Neutrophil (primary cell): ENCODE results near the gene TREML1.

Experiments
- H3K27ac ChIP-seq: fragments of 200-600 bp; sonication (generic); 2 replicates; pipeline ENCODE4 v1.5.1; 2016; ENCODE audit warnings: mild to moderate bottlenecking, moderate library complexity
- H3K27me3 ChIP-seq: fragments of 200-600 bp; sonication (generic); 2 replicates; pipeline ENCODE4 v1.6.0; 2016; ENCODE audit warnings: mild to moderate bottlenecking
- H3K36me3 ChIP-seq: fragments of 200-600 bp; sonication (generic); 2 replicates; pipeline ENCODE4 v1.5.1; 2017
- H3K4me1 ChIP-seq, 2 experiments: fragments of 200-600 bp in 1 of 2; sonication (generic) in 1 of 2; 1 replicate in 1 of 2; 2 replicates in 1 of 2; pipeline versions ENCODE4 v1.5.1 to v1.6.1; 2013 to 2016; ENCODE audit warnings: low read depth in 1 of 2, low read length in 1 of 2, mild to moderate bottlenecking in 1 of 2, moderate library complexity in 1 of 2; ENCODE audit not compliant: control insufficient read depth in 1 of 2, insufficient read depth in 1 of 2
- H3K4me3 ChIP-seq, 2 experiments: fragments of 200-600 bp in 1 of 2; sonication (generic) in 1 of 2; 1 replicate in 1 of 2; 2 replicates in 1 of 2; pipeline ENCODE4 v1.5.1; 2013 to 2016; ENCODE audit warnings: low read depth in 1 of 2, low read length in 1 of 2, mild to moderate bottlenecking in 1 of 2, moderate library complexity in 1 of 2
- H3K9me3 ChIP-seq: fragments of 200-600 bp; sonication (generic); 2 replicates; pipeline ENCODE4 v1.5.1; 2016
- CTCF ChIP-seq: fragments of 200-600 bp; sonication (generic); IDR thresholded peaks from 2 replicates; pipeline ENCODE4 v1.5.1; 2016; ENCODE audit warnings: antibody characterized with exemption

TREML1 gene

DNA sequence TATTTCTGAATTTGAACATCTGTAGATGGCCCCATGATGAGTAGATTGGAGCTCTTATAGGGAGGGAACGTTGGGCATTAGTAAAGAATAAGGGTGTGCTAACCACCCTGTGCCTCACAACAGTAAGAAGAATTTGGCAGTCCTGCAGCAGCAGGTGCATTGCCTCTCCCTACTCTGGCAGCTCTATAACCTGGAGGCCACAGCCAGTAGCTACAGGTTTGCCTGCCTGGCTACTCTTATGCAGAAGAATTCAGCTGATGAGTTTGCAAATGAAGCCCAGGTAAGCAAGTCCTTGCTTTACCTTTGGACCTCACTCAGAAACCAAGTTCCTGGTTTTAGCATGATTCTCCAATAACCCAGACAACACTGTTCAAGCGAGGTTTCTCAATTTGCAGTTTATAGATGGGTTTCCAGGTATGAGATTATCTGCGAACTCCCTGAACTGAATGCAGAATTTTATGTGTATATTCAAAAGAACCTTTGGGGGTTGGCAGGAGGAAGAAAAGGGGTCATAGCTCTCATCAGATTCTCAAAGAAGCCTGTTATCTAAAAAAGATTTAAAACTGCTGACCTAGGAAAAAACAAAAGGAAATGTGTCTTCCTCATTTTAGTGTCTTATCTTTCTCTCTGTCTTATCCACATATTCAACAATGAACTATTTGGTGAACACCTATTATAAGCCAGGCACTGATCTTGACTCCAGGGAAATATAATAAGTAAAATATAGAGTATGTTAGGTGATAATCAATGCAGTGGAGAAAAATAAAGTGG is 18.9 kb downstream of the TREML1 start:
- no peaks in the 10 kb centered on the region for H3K27me3 ChIP-seq
- peaks cover 24% of the 10 kb centered on the region for H3K36me3 ChIP-seq
- no peaks in the 10 kb centered on the region for H3K4me1 ChIP-seq
- H3K4me3 ChIP-seq, result no peak overlapping the region
- no peak overlapping the region for H3K27ac ChIP-seq
- no peaks in the 10 kb centered on the region for H3K9me3 ChIP-seq
- no peak for TF ChIP-seq CTCF

- H3K4me3 ChIP-seq, result no peak overlapping the region
- no peaks in the 10 kb centered on the region for H3K9me3 ChIP-seq
- no peaks in the 10 kb centered on the region for H3K4me1 ChIP-seq
- H3K36me3 ChIP-seq, result peaks cover 14% of the 10 kb centered on the region
- no peaks in the 10 kb centered on the region for H3K27me3 ChIP-seq
- no peak overlapping the region for H3K27ac ChIP-seq
- no peak for TF ChIP-seq CTCF
These were observed 21.9 kb downstream of the TREML1 start for GRCh38 chr6:41132254-41132653.

DNA sequence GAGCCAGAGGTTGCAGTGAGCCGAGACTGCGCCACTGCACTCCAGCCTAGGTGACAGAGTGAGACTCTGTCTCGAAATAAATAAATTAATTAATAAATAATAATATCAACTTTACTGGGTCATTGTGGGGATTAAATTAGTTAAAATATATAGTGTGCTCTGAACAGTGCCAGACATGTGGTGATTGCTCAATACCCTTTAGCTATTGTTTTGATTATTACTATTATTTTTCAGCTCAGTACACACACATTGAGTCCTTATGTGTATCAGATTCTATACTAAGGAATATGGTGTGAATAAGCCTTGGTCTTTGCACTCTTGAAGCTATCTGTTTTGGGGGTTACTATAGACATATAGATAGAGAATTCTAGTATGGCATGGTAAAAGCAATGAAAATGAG is 28.9 kb downstream of the TREML1 start:
- TF ChIP-seq CTCF, result no peak
- Histone ChIP-seq H3K36me3 (peaks cover 23% of the 10 kb centered on the region), H3K4me3 (no peak overlapping the region), H3K27ac (no peak overlapping the region), H3K4me1 (no peaks in the 10 kb centered on the region), H3K9me3 (no peaks in the 10 kb centered on the region), H3K27me3 (no peaks in the 10 kb centered on the region)

GRCh38 chr6:41122918-41123317 is 31.2 kb downstream of the TREML1 start:
- Histone ChIP-seq H3K9me3 (no peaks in the 10 kb centered on the region), H3K27ac (no peak overlapping the region), H3K27me3 (no peaks in the 10 kb centered on the region), H3K36me3 (peaks cover 28% of the 10 kb centered on the region), H3K4me3 (no peak overlapping the region), H3K4me1 (no peaks in the 10 kb centered on the region)
- no peak for TF ChIP-seq CTCF

DNA sequence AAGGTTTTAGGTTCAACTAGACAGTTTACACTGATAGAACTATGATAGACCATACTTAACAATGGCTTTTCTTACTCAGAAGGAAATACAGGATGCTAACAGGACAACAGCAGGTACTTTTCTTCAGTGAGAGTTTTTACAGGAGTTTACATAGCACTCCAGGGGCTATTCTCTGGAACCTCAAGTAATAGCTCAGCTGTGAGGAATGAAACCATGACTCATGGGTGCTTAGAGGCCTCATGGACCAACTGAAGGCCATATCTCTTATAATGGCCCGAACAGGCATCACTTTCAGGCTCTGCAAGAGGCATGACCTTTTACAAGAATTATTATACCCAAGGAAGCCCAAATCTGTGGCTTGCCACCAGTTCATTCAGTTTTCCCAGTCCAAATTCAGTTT is 31.8 kb downstream of the TREML1 start:
- no peaks in the 10 kb centered on the region for H3K4me1 ChIP-seq
- no peaks in the 10 kb centered on the region for H3K27me3 ChIP-seq
- TF ChIP-seq CTCF, result no peak
- no peak overlapping the region for H3K4me3 ChIP-seq
- H3K27ac ChIP-seq, result no peak overlapping the region
- H3K9me3 ChIP-seq, result no peaks in the 10 kb centered on the region
- peaks cover 28% of the 10 kb centered on the region for H3K36me3 ChIP-seq
